H1 (cell line): ENCODE results near the gene CACNA1E. TPM values are rescaled to one million over a fixed set of nuclear protein-coding genes. Genes with fewer than 3 reads are reported as not detected.

ENCODE experiments used
- CTCF ChIA-PET: fragments of 300-600 bp; sonication (Branson Sonifier 250); formaldehyde crosslinking; loops from one replicate; lab custom pipeline; 2021; ENCODE audit not compliant: partially characterized antibody; lab: Charles Lee
- POLR2A ChIA-PET: fragments of 300-600 bp; sonication (Branson Sonifier 250); formaldehyde crosslinking; loops from one replicate; lab custom pipeline; 2021; ENCODE audit warnings: inconsistent platforms; ENCODE audit not compliant: partially characterized antibody; lab: Charles Lee
- DNase-seq, 2 experiments: peaks; one replicate each; pipeline versions ENCODE4 v3.0.0 to v3.0.0-alpha.2; 2010 to 2022; ENCODE audit warnings: low spot score in 2 of 2, low read depth in 1 of 2, mixed read lengths in 1 of 2
- FAIRE-seq: peaks from 2 replicates; lab custom pipeline; 2011; peaks lifted over from hg19 to GRCh38; lab: Jason Lieb, UNC
- H2AFZ ChIP-seq: 2 replicates; pipeline ENCODE4 v1.8.1; 2012; ENCODE audit warnings: low read length, inconsistent platforms
- H2AK5ac ChIP-seq: 2 replicates; pipeline ENCODE4 v1.6.1; 2013; ENCODE audit warnings: low read depth, low read length
- H2BK120ac ChIP-seq: replicated peaks from 2 replicates; pipeline ENCODE3; 2013; ENCODE audit warnings: low read depth, low read length, inconsistent platforms
- H2BK12ac ChIP-seq: 2 replicates; pipeline ENCODE4 v1.6.1; 2013; ENCODE audit warnings: low read depth, low read length
- H2BK15ac ChIP-seq: 2 replicates; pipeline ENCODE4 v1.6.1; 2013; ENCODE audit warnings: low read length
- H2BK20ac ChIP-seq: 2 replicates; pipeline ENCODE4 v1.6.1; 2013; ENCODE audit warnings: low read length
- H2BK5ac ChIP-seq: 2 replicates; pipeline ENCODE4 v1.6.1; 2013; ENCODE audit warnings: low read depth, low read length
- H3K14ac ChIP-seq: 2 replicates; pipeline ENCODE4 v1.6.1; 2013; ENCODE audit warnings: inconsistent platforms; ENCODE audit not compliant: insufficient read length
- H3K18ac ChIP-seq: 2 replicates; pipeline ENCODE4 v1.6.1; 2013; ENCODE audit warnings: low read length; ENCODE audit errors: extremely low read depth
- H3K23ac ChIP-seq: 2 replicates; pipeline ENCODE4 v1.6.1; 2013; ENCODE audit warnings: inconsistent platforms; ENCODE audit not compliant: insufficient read length
- H3K23me2 ChIP-seq: 2 replicates; pipeline ENCODE4 v1.6.1; 2013; ENCODE audit warnings: low read depth, low read length
- H3K27ac ChIP-seq: 2 replicates; pipeline ENCODE4 v1.6.1; 2011; ENCODE audit warnings: low read depth, low read length, inconsistent platforms
- H3K27me3 ChIP-seq, 4 experiments: replicated peaks in 1 of 4; 1 replicate in 1 of 4; 2 replicates in 3 of 4; pipeline versions ENCODE4 v1.6.1 to v1.8.1; 2011 to 2013; ENCODE audit warnings: low read length in 3 of 4, mild to moderate bottlenecking in 3 of 4, inconsistent platforms in 2 of 4, mixed read lengths in 2 of 4, moderate library complexity in 1 of 4; ENCODE audit not compliant: control insufficient read depth in 3 of 4, insufficient read depth in 3 of 4; ENCODE audit errors: extremely low read depth in 1 of 4
- H3K36me3 ChIP-seq, 4 experiments: 2 replicates each; pipeline versions ENCODE4 v1.6.1 to v1.8.1; 2011 to 2013; ENCODE audit warnings: mild to moderate bottlenecking in 4 of 4, low read length in 3 of 4, moderate library complexity in 2 of 4, control low read depth in 1 of 4, inconsistent platforms in 1 of 4; ENCODE audit not compliant: insufficient read depth in 4 of 4, control insufficient read depth in 2 of 4
- H3K4ac ChIP-seq: replicated peaks from 2 replicates; pipeline ENCODE3; 2013; ENCODE audit warnings: low read length, low read depth, mixed read lengths, inconsistent platforms; ENCODE audit not compliant: insufficient read length
- H3K4me1 ChIP-seq, 4 experiments: replicated peaks in 1 of 4; 1 replicate in 1 of 4; 2 replicates in 3 of 4; pipeline versions ENCODE4 v1.6.1 to v1.8.1; 2011 to 2013; ENCODE audit warnings: low read length in 3 of 4, inconsistent platforms in 2 of 4, mixed read lengths in 1 of 4; ENCODE audit not compliant: insufficient read depth in 4 of 4, control insufficient read depth in 3 of 4
- H3K4me2 ChIP-seq, 2 experiments: 2 replicates each; pipeline versions ENCODE4 v1.6.1 to v1.8.1; 2011 to 2013; ENCODE audit warnings: low read depth in 2 of 2, low read length in 2 of 2, control low read depth in 1 of 2, inconsistent platforms in 1 of 2, mild to moderate bottlenecking in 1 of 2; ENCODE audit not compliant: insufficient read depth in 1 of 2
- H3K4me3 ChIP-seq, 4 experiments: fragments of 200-600, 300-600 bp in 1 of 4; sonication (generic), shearing (Covaris generic), sonication (Bioruptor Twin) in 1 of 4; 2 replicates each; pipeline versions ENCODE4 v1.5.1 to v1.8.1; 2011 to 2016; ENCODE audit warnings: low read length in 4 of 4, low read depth in 3 of 4, control low read depth in 2 of 4, inconsistent platforms in 2 of 4, mild to moderate bottlenecking in 2 of 4, mixed read lengths in 1 of 4, moderate library complexity in 1 of 4; ENCODE audit not compliant: insufficient read depth in 2 of 4; ENCODE audit errors: extremely low read depth in 1 of 4
- H3K56ac ChIP-seq: replicated peaks from 2 replicates; pipeline ENCODE3; 2013; ENCODE audit warnings: low read depth, mild to moderate bottlenecking, mixed read lengths, low read length, inconsistent platforms; ENCODE audit not compliant: insufficient read length
- H3K79me1 ChIP-seq: 2 replicates; pipeline ENCODE4 v1.6.1; 2013; ENCODE audit warnings: low read depth, low read length, control low read depth
- H3K79me2 ChIP-seq, 2 experiments: 2 replicates each; pipeline versions ENCODE4 v1.6.1 to v1.8.1; 2012 to 2013; ENCODE audit warnings: low read length in 2 of 2, mild to moderate bottlenecking in 2 of 2, inconsistent platforms in 1 of 2; ENCODE audit not compliant: insufficient read depth in 2 of 2, control insufficient read depth in 1 of 2
- H3K9ac ChIP-seq, 4 experiments: replicated peaks in 1 of 4; 1 replicate in 1 of 4; 2 replicates in 3 of 4; pipeline versions ENCODE4 v1.6.1 to v1.8.1; 2011 to 2013; ENCODE audit warnings: low read depth in 3 of 4, low read length in 3 of 4, control low read depth in 2 of 4, mild to moderate bottlenecking in 2 of 4, moderate library complexity in 2 of 4, inconsistent platforms in 1 of 4; ENCODE audit errors: extremely low read depth in 1 of 4
- H3K9me3 ChIP-seq, 2 experiments: 2 replicates each; pipeline versions ENCODE4 v1.6.1 to v1.8.1; 2012 to 2013; ENCODE audit warnings: mild to moderate bottlenecking in 2 of 2, moderate library complexity in 2 of 2, control low read depth in 1 of 2, inconsistent platforms in 1 of 2, low read depth in 1 of 2, low read length in 1 of 2, mixed read lengths in 1 of 2; ENCODE audit not compliant: insufficient read depth in 2 of 2
- H4K20me1 ChIP-seq, 2 experiments: replicated peaks in 1 of 2; 2 replicates each; pipeline versions ENCODE3 to v1.8.1; 2011 to 2013; ENCODE audit warnings: inconsistent platforms in 2 of 2, low read length in 2 of 2, mild to moderate bottlenecking in 1 of 2; ENCODE audit not compliant: insufficient read depth in 2 of 2, control insufficient read depth in 1 of 2
- H4K5ac ChIP-seq: 2 replicates; pipeline ENCODE4 v1.6.1; 2013; ENCODE audit warnings: low read length, low read depth, mixed read lengths, inconsistent platforms; ENCODE audit not compliant: insufficient read length
- H4K8ac ChIP-seq: 2 replicates; pipeline ENCODE4 v1.8.0; 2013; ENCODE audit warnings: mild to moderate bottlenecking, moderate library complexity, low read length, inconsistent platforms; ENCODE audit not compliant: insufficient read depth; ENCODE audit errors: extremely low read depth
- H4K91ac ChIP-seq: replicated peaks from 2 replicates; pipeline ENCODE3; 2013; ENCODE audit warnings: low read length, mixed read lengths, inconsistent platforms; ENCODE audit not compliant: insufficient read length
- ASH2L ChIP-seq: fragments of 200-600, 300-600 bp; sonication (generic); IDR thresholded peaks from one replicate; pipeline ENCODE4 v1.7.1; 2017; ENCODE audit warnings: low read length
- CREB1 ChIP-seq: IDR thresholded peaks from 2 replicates; pipeline ENCODE4 v1.6.1; 2012; ENCODE audit warnings: inconsistent platforms
- CTBP2 ChIP-seq: IDR thresholded peaks from 2 replicates; pipeline ENCODE4 v1.7.0; 2011; ENCODE audit warnings: borderline replicate concordance, mild to moderate bottlenecking, moderate library complexity, mixed read lengths, low read length; ENCODE audit not compliant: insufficient read depth, insufficient read length
- EGR1 ChIP-seq: IDR thresholded peaks from 2 replicates; pipeline ENCODE4 v1.6.1; 2011; ENCODE audit warnings: low read depth, low read length, borderline replicate concordance
- GABPA ChIP-seq: IDR thresholded peaks from 2 replicates; pipeline ENCODE4 v1.6.1; 2011; ENCODE audit warnings: mild to moderate bottlenecking, low read length, moderate library complexity, borderline replicate concordance; ENCODE audit not compliant: insufficient read depth
- JUN ChIP-seq: IDR thresholded peaks from 2 replicates; pipeline ENCODE4 v1.6.1; 2011; ENCODE audit warnings: low read depth, mild to moderate bottlenecking, improper control_type of control experiment, low read length
- KDM1A ChIP-seq: fragments of 200-600, 300-600 bp; sonication (generic); IDR thresholded peaks from 2 replicates; pipeline ENCODE4 v1.7.1; 2016; ENCODE audit warnings: mild to moderate bottlenecking, low read length, borderline replicate concordance
- POLR2A ChIP-seq, 2 experiments: IDR thresholded peaks; 1 replicate in 1 of 2; 2 replicates in 1 of 2; pipeline ENCODE4 v1.6.1; 2011; ENCODE audit warnings: low read depth in 2 of 2, low read length in 2 of 2, mild to moderate bottlenecking in 2 of 2; ENCODE audit errors: control extremely low read depth in 1 of 2
- POU5F1 ChIP-seq: IDR thresholded peaks from 2 replicates; pipeline ENCODE4 v1.6.1; 2011; ENCODE audit warnings: low read depth, mild to moderate bottlenecking, low read length, moderate library complexity
- RNF2 ChIP-seq: fragments of 200-900, 300-1000 bp; sonication (generic); IDR thresholded peaks from 2 replicates; pipeline ENCODE4 v1.7.1; 2016; ENCODE audit warnings: borderline replicate concordance, low read depth, mild to moderate bottlenecking, antibody characterized with exemption, low read length; ENCODE audit not compliant: poor library complexity, severe bottlenecking; ENCODE audit errors: missing control alignments
- RXRA ChIP-seq: IDR thresholded peaks from 2 replicates; pipeline ENCODE4 v1.6.1; 2011; ENCODE audit warnings: low read depth, mild to moderate bottlenecking, low read length, moderate library complexity; ENCODE audit not compliant: insufficient read depth
- SP1 ChIP-seq: IDR thresholded peaks from 2 replicates; pipeline ENCODE4 v1.6.1; 2011; ENCODE audit warnings: low read depth, low read length
- SP4 ChIP-seq: IDR thresholded peaks from 2 replicates; pipeline ENCODE4 v1.6.1; 2012; ENCODE audit warnings: low read length, inconsistent platforms
- TBP ChIP-seq: IDR thresholded peaks from 2 replicates; pipeline ENCODE4 v1.6.1; 2011; ENCODE audit warnings: low read depth, low read length, improper control_type of control experiment
- WGBS, 2 experiments: shearing (Covaris generic) in 1 of 2; methylation state at CpG; one replicate each; pipeline versions ENCODE4 v1.1.6 to v1.1.7; 2013 to 2015; ENCODE audit warnings: low lambda C conversion rate in 2 of 2, mixed read lengths in 2 of 2, inconsistent platforms in 1 of 2, low coverage in 1 of 2, missing lambda C conversion rate in 1 of 2; ENCODE audit not compliant: insufficient replicate concordance in 2 of 2, insufficient coverage in 1 of 2, insufficient read length in 1 of 2; ENCODE audit errors: extremely low coverage in 1 of 2, missing lambda C conversion rate in 1 of 2; 5-methylcytosine and 5-hydroxymethylcytosine counted together
- polyA plus RNA-seq, 7 experiments: library from polyadenylated mRNA; depleted of rRNA in 3 of 7; stranded (reverse) in 5 of 7; unstranded in 2 of 7; fragments of >200 nt in 5 of 7; fragments of 200-250 nt in 2 of 7; gene quantifications; 1 replicate in 5 of 7; 2 replicates in 1 of 7; 4 replicates in 1 of 7; pipeline versions ENCODE4 v1.2.1 to v1.2.3, GENCODE V29; 2011 to 2013; ENCODE audit warnings: missing spikeins in 2 of 7, mixed read lengths in 2 of 7
- total RNA-seq: library from RNA; stranded (reverse); fragmentation: NEBNext Ultra II Directional; extraction: Animal tissue kit (Norgen Biotek cat#: 25700); gene quantifications from 2 replicates; pipeline ENCODE4 v1.2.1, GENCODE V29; 2021
- TF ChIP-seq, protein P1 (sequence below): IDR thresholded peaks from 2 replicates; pipeline ENCODE4 v1.6.1; 2011; ENCODE audit warnings: low read length, improper control_type of control experiment

CACNA1E gene
- total and polyA plus RNA-seq, 2 of the 8 experiments (the other 6 are each of a cell fraction or from before 2014, with no cell fraction given), result 0.98 to 1.3 TPM

- CTCF ChIA-PET, result interaction anchor here (1.0 kb wide), 1 partner anchor 138 kb away, joined by 6 read pairs; no protein-coding TSS in a partner anchor
- no peak for TF ChIP-seq CTBP2
- TF ChIP-seq GABPA, result no peak
- no peak for TF ChIP-seq JUN
- no peak for TF ChIP-seq POLR2A (IDR thresholded peaks at IDR 0.05; ENCODE audit: control extremely low read depth in 1 of 2, low read depth in 2 of 2, low read length in 2 of 2)
- TF ChIP-seq ASH2L, result no peak
- no peak for TF ChIP-seq TBP
- no peak for TF ChIP-seq RXRA
- no peak for TF ChIP-seq EGR1
- no peak for TF ChIP-seq KDM1A
- TF ChIP-seq SP4, result no peak
- TF ChIP-seq SP1, result no peak
- TF ChIP-seq, protein P1, sequence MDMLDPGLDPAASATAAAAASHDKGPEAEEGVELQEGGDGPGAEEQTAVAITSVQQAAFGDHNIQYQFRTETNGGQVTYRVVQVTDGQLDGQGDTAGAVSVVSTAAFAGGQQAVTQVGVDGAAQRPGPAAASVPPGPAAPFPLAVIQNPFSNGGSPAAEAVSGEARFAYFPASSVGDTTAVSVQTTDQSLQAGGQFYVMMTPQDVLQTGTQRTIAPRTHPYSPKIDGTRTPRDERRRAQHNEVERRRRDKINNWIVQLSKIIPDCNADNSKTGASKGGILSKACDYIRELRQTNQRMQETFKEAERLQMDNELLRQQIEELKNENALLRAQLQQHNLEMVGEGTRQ, result no peak
- no peak for TF ChIP-seq POU5F1
- no peak for TF ChIP-seq RNF2
- TF ChIP-seq CREB1, result no peak
These were observed 55.5 kb downstream of the CACNA1E start for GRCh38 chr1:181538836-181539235.

More at GRCh38 chr1:181538836-181539235, 55.5 kb downstream of the CACNA1E start:
- Histone ChIP-seq H3K9me3 (no peaks in the 10 kb centered on the region), H3K4me2 (no peak overlapping the region), H4K8ac (no peak overlapping the region), H3K79me1 (no peaks in the 10 kb centered on the region), H3K27me3 (no peaks in the 10 kb centered on the region), H3K14ac (no peak overlapping the region), H4K91ac (no peak overlapping the region), H3K9ac (no peak overlapping the region), H2BK12ac (no peak overlapping the region), H3K4me3 (no peak overlapping the region), H2BK15ac (no peak overlapping the region), H3K79me2 (no peaks in the 10 kb centered on the region), H2BK20ac (no peak overlapping the region), H3K18ac (no peak overlapping the region), H4K20me1 (no peaks in the 10 kb centered on the region), H3K23me2 (no peaks in the 10 kb centered on the region), H3K56ac (no peak overlapping the region), H3K4me1 (no peaks in the 10 kb centered on the region), H3K27ac (no peak overlapping the region), H2BK120ac (no peak overlapping the region), H3K23ac (no peak overlapping the region), H3K36me3 (no peaks in the 10 kb centered on the region), H2AK5ac (no peak overlapping the region), H3K4ac (no peak overlapping the region), H2AFZ (no peak overlapping the region), H2BK5ac (no peak overlapping the region), H4K5ac (no peak overlapping the region)
- POLR2A ChIA-PET, result no interaction called here
- FAIRE-seq (no peak), DNase-seq (no peak)
- WGBS, 2 experiments, result 68% methylated on average over 2 of the region's 2 CpGs; no CpG with 5 or more reads in 1 of the 2 experiments
